ENCODE results near the gene OTUD1. TPM values are rescaled to one million over a fixed set of nuclear protein-coding genes. Genes with fewer than 3 reads are reported as not detected.

Gene OTUD1
- total RNA-seq, 1 experiment from 2014 or later, result 3.8 TPM

- no CpG with 5 or more reads among the region's 3 CpGs for WGBS (ENCODE audit: extremely low coverage, insufficient read length, low lambda C conversion rate)
- no peaks in the 10 kb centered on the region for H3K27me3 Mint-ChIP-seq (ENCODE audit: low read depth)
These were observed 42.6 kb downstream of the OTUD1 start for GRCh38 chr10:23481363-23481961.

More at GRCh38 chr10:23481363-23481961, 42.6 kb downstream of the OTUD1 start:
- H3K9me3 Mint-ChIP-seq, result peaks cover 0 to 2% of the 10 kb centered on the region in 2 experiments; a peak in 2 of 5 replicates
- no peak overlapping the region for H2BK12ac ChIP-seq (ENCODE audit: insufficient read length, low read depth, low read length)
- no peak overlapping the region for H3K27ac Mint-ChIP-seq
- H3K4me3 Mint-ChIP-seq, result no peak overlapping the region
- H3K79me1 ChIP-seq (ENCODE audit: insufficient read depth, low read depth, low read length, poor library complexity, severe bottlenecking), result no peaks in the 10 kb centered on the region
- DNase-seq, result no peak
- H3K36me3 Mint-ChIP-seq (ENCODE audit: insufficient read depth in 1 of 3, low read depth in 3 of 3), result no peaks in the 10 kb centered on the region; a peak in 1 of 7 replicates
- H4K91ac ChIP-seq (ENCODE audit: insufficient read length, low read depth, low read length), result no peak overlapping the region
- no peak overlapping the region for H3K14ac ChIP-seq (ENCODE audit: insufficient read depth, low read length)
- H3K9me3 ChIP-seq (ENCODE audit: control insufficient read depth, low read depth, low read length), result no peaks in the 10 kb centered on the region
- no peak overlapping the region for H4K8ac ChIP-seq (replicated peaks; ENCODE audit: insufficient read length, low read depth, low read length)
- H3K4me2 ChIP-seq (ENCODE audit: insufficient read depth, insufficient read length, low read length), result no peak overlapping the region
- H3K23me2 ChIP-seq (ENCODE audit: insufficient read length, low read depth, low read length, poor library complexity, severe bottlenecking), result no peaks in the 10 kb centered on the region
- no peak overlapping the region for H3K9ac ChIP-seq (ENCODE audit: extremely low read depth, insufficient read length, low read length)
- no peak overlapping the region for H3K4ac ChIP-seq (ENCODE audit: low read depth, low read length)
- no peak overlapping the region for H3K56ac ChIP-seq (ENCODE audit: insufficient read length, low read depth, low read length)
- H3K18ac ChIP-seq (ENCODE audit: insufficient read length, low read depth, low read length), result no peak overlapping the region
- no peak overlapping the region for H3K23ac ChIP-seq (ENCODE audit: insufficient read length, low read depth, low read length)
- TF ChIP-seq CTCF (conservative IDR thresholded peaks at IDR 0.05), result no peak
- H3K27me3 ChIP-seq (ENCODE audit: insufficient read depth, low read length), result no peaks in the 10 kb centered on the region
- H2BK20ac ChIP-seq (ENCODE audit: low read depth, low read length, poor library complexity, severe bottlenecking), result no peak overlapping the region
- no peaks in the 10 kb centered on the region for H3K79me2 ChIP-seq (ENCODE audit: insufficient read depth, low read length)
- H2BK5ac ChIP-seq (ENCODE audit: insufficient read length, low read length), result no peak overlapping the region
- H3K27ac ChIP-seq (ENCODE audit: insufficient read length, low read depth, low read length), result no peak overlapping the region
- no peak overlapping the region for H3T11ph ChIP-seq (ENCODE audit: low read length)
- H4K20me1 ChIP-seq (ENCODE audit: control insufficient read depth, insufficient read depth, insufficient read length), result no peaks in the 10 kb centered on the region
- H4K5ac ChIP-seq (ENCODE audit: insufficient read length, low read depth, low read length), result no peak overlapping the region
- H3K4me1 Mint-ChIP-seq, result no peaks in the 10 kb centered on the region
- no peak overlapping the region for H2AK5ac ChIP-seq (ENCODE audit: insufficient read length, low read length)
- no peak overlapping the region for H2BK15ac ChIP-seq (ENCODE audit: low read depth, low read length)
- H3K4me1 ChIP-seq (ENCODE audit: insufficient read depth, low read length), result no peaks in the 10 kb centered on the region
- no peak overlapping the region for H2AFZ ChIP-seq (ENCODE audit: low read length)
- no peak overlapping the region for H2BK120ac ChIP-seq (ENCODE audit: low read depth, low read length, poor library complexity, severe bottlenecking)
